ENCODE results near the gene FEZ2. TPM values are rescaled to one million over a fixed set of nuclear protein-coding genes. Genes with fewer than 3 reads are reported as not detected.

The FEZ2 gene
- total RNA-seq, 1 donor from 2014 or later: 17.5 TPM

GRCh38 chr2:36562973-36563532, 34.9 kb downstream of the FEZ2 start:
- Mint-ChIP-seq H3K4me1 (peaks cover 17% of the 10 kb centered on the region), H3K36me3 (ENCODE audit: low read depth) (peaks cover 22% of the 10 kb centered on the region), H3K27me3 (no peaks in the 10 kb centered on the region), H3K27ac (no peak overlapping the region), H3K9me3 (no peaks in the 10 kb centered on the region), H3K4me3 (no peak overlapping the region)
- no peak for DNase-seq
- intact Hi-C loops (cut with micrococcal nuclease): no loop called here

GRCh38 chr2:36562240-36562639, 35.7 kb downstream of the FEZ2 start:
- no peak overlapping the region for H3K27ac Mint-ChIP-seq
- H3K4me1 Mint-ChIP-seq: peaks cover 17% of the 10 kb centered on the region
- no peaks in the 10 kb centered on the region for H3K9me3 Mint-ChIP-seq
- H3K27me3 Mint-ChIP-seq: no peaks in the 10 kb centered on the region
- peaks cover 20% of the 10 kb centered on the region for H3K36me3 Mint-ChIP-seq (ENCODE audit: low read depth)
- no peak for DNase-seq
- no peak overlapping the region for H3K4me3 Mint-ChIP-seq
- intact Hi-C loops (cut with micrococcal nuclease): no loop called here

GRCh38 chr2:36561237-36561944, 36.6 kb downstream of the FEZ2 start:
- intact Hi-C loops (cut with micrococcal nuclease): no loop called here
- Mint-ChIP-seq H3K4me1 (peaks cover 17% of the 10 kb centered on the region), H3K9me3 (no peaks in the 10 kb centered on the region), H3K27ac (no peak overlapping the region), H3K36me3 (ENCODE audit: low read depth) (peaks cover 17% of the 10 kb centered on the region), H3K27me3 (no peaks in the 10 kb centered on the region), H3K4me3 (no peak overlapping the region)
- DNase-seq: no peak

GRCh38 chr2:36560726-36561125, 37.2 kb downstream of the FEZ2 start:
- intact Hi-C loops (cut with micrococcal nuclease): no loop called here
- peaks cover 17% of the 10 kb centered on the region for H3K4me1 Mint-ChIP-seq
- no peak overlapping the region for H3K27ac Mint-ChIP-seq
- peaks cover 14% of the 10 kb centered on the region for H3K36me3 Mint-ChIP-seq (ENCODE audit: low read depth)
- H3K4me3 Mint-ChIP-seq: no peak overlapping the region
- no peaks in the 10 kb centered on the region for H3K27me3 Mint-ChIP-seq
- no peak for DNase-seq
- no peaks in the 10 kb centered on the region for H3K9me3 Mint-ChIP-seq

- peaks cover 14% of the 10 kb centered on the region for H3K36me3 Mint-ChIP-seq (ENCODE audit: low read depth)
- DNase-seq: no peak
- intact Hi-C loops (cut with micrococcal nuclease): no loop called here
These were observed 38.6 kb downstream of the FEZ2 start for GRCh38 chr2:36559221-36559942.

GRCh38 chr2:36556842-36557241, 41.1 kb downstream of the FEZ2 start:
- no peak for DNase-seq
- peaks cover 15% of the 10 kb centered on the region for H3K36me3 Mint-ChIP-seq (ENCODE audit: low read depth)
- no peak overlapping the region for H3K27ac Mint-ChIP-seq
- H3K9me3 Mint-ChIP-seq: no peaks in the 10 kb centered on the region
- no peak overlapping the region for H3K4me3 Mint-ChIP-seq
- peaks cover 6% of the 10 kb centered on the region for H3K4me1 Mint-ChIP-seq
- intact Hi-C loops (cut with micrococcal nuclease): no loop called here
- no peaks in the 10 kb centered on the region for H3K27me3 Mint-ChIP-seq

More at GRCh38 chr2:36559221-36559942, 38.6 kb downstream of the FEZ2 start:
- Mint-ChIP-seq H3K27me3 (no peaks in the 10 kb centered on the region), H3K4me1 (peaks cover 17% of the 10 kb centered on the region), H3K4me3 (no peak overlapping the region), H3K27ac (no peak overlapping the region), H3K9me3 (no peaks in the 10 kb centered on the region)

- H3K4me1 Mint-ChIP-seq: peaks cover 2% of the 10 kb centered on the region
- intact Hi-C loops (cut with micrococcal nuclease): no loop called here
- H3K4me3 Mint-ChIP-seq: no peak overlapping the region
- H3K27me3 Mint-ChIP-seq: no peaks in the 10 kb centered on the region
- H3K27ac Mint-ChIP-seq: no peak overlapping the region
- H3K36me3 Mint-ChIP-seq (ENCODE audit: low read depth): peaks cover 17% of the 10 kb centered on the region
- H3K9me3 Mint-ChIP-seq: no peaks in the 10 kb centered on the region
- no peak for DNase-seq
These were observed 42.2 kb downstream of the FEZ2 start for GRCh38 chr2:36555789-36556188.

GRCh38 chr2:36554531-36554930, 43.4 kb downstream of the FEZ2 start:
- H3K27ac Mint-ChIP-seq: no peak overlapping the region
- H3K4me1 Mint-ChIP-seq: peaks cover 6% of the 10 kb centered on the region
- no peaks in the 10 kb centered on the region for H3K9me3 Mint-ChIP-seq
- H3K4me3 Mint-ChIP-seq: no peak overlapping the region
- H3K36me3 Mint-ChIP-seq (ENCODE audit: low read depth): peaks cover 19% of the 10 kb centered on the region
- no peaks in the 10 kb centered on the region for H3K27me3 Mint-ChIP-seq
- no peak for DNase-seq
- intact Hi-C loops (cut with micrococcal nuclease): no loop called here

- H3K9me3 Mint-ChIP-seq: no peaks in the 10 kb centered on the region
- H3K4me1 Mint-ChIP-seq: peaks cover 13% of the 10 kb centered on the region
- peaks cover 26% of the 10 kb centered on the region for H3K36me3 Mint-ChIP-seq (ENCODE audit: low read depth)
- no peak overlapping the region for H3K4me3 Mint-ChIP-seq
- no peaks in the 10 kb centered on the region for H3K27me3 Mint-ChIP-seq
- no peak for DNase-seq
- intact Hi-C loops (cut with micrococcal nuclease): no loop called here
- no peak overlapping the region for H3K27ac Mint-ChIP-seq
These were observed 44.3 kb downstream of the FEZ2 start for GRCh38 chr2:36553683-36554082.

GRCh38 chr2:36550006-36550405, 48.0 kb downstream of the FEZ2 start:
- H3K36me3 Mint-ChIP-seq (ENCODE audit: low read depth): peaks cover 37% of the 10 kb centered on the region
- peaks cover 18% of the 10 kb centered on the region for H3K4me1 Mint-ChIP-seq
- intact Hi-C loops (cut with micrococcal nuclease): no loop called here
- no peaks in the 10 kb centered on the region for H3K9me3 Mint-ChIP-seq
- H3K4me3 Mint-ChIP-seq: peak overlapping the region; percentile 25
- H3K27ac Mint-ChIP-seq: no peak overlapping the region
- DNase-seq: no peak
- no peaks in the 10 kb centered on the region for H3K27me3 Mint-ChIP-seq

GRCh38 chr2:36549165-36549574, 48.8 kb downstream of the FEZ2 start:
- Mint-ChIP-seq H3K4me3 (peak overlapping the region; percentile 75), H3K27me3 (no peaks in the 10 kb centered on the region), H3K4me1 (peaks cover 18% of the 10 kb centered on the region), H3K27ac (peak overlapping the region; percentile 27), H3K9me3 (no peaks in the 10 kb centered on the region), H3K36me3 (ENCODE audit: low read depth) (peaks cover 34% of the 10 kb centered on the region)
- DNase-seq: peak; percentile 64
- intact Hi-C loops (cut with micrococcal nuclease): no loop called here

- peaks cover 17% of the 10 kb centered on the region for H3K4me1 Mint-ChIP-seq
- H3K9me3 Mint-ChIP-seq: no peaks in the 10 kb centered on the region
- no peak overlapping the region for H3K27ac Mint-ChIP-seq
- H3K4me3 Mint-ChIP-seq: no peak overlapping the region
- no peak for DNase-seq
- intact Hi-C loops (cut with micrococcal nuclease): no loop called here
- peaks cover 34% of the 10 kb centered on the region for H3K36me3 Mint-ChIP-seq (ENCODE audit: low read depth)
- no peaks in the 10 kb centered on the region for H3K27me3 Mint-ChIP-seq
These were observed 50.1 kb downstream of the FEZ2 start for GRCh38 chr2:36547906-36548305.

- Mint-ChIP-seq H3K27me3 (no peaks in the 10 kb centered on the region), H3K36me3 (ENCODE audit: low read depth) (peaks cover 27% of the 10 kb centered on the region), H3K9me3 (no peaks in the 10 kb centered on the region), H3K4me3 (no peak overlapping the region), H3K27ac (no peak overlapping the region), H3K4me1 (peaks cover 17% of the 10 kb centered on the region)
- intact Hi-C loops (cut with micrococcal nuclease): no loop called here
- DNase-seq: no peak
These were observed 52.0 kb downstream of the FEZ2 start for GRCh38 chr2:36545871-36546416.

All from activated CD4-positive, alpha-beta T cell treated with anti-CD3 and anti-CD28 coated beads, Interleukin-2, amount 10 ng/mL, durations not matched to agents 24 days and 14 days (primary cell).